ENCODE data around the gene SFMBT2. TPM values are rescaled to one million over a fixed set of nuclear protein-coding genes. Genes with fewer than 3 reads are reported as not detected.

SFMBT2 gene
- total and polyA plus RNA-seq, 8 donors: 4.1 to 12.6 (median 5.2) TPM

GRCh38 chr10:7425691-7426090, 14.9 kb upstream of the SFMBT2 start:
- no peaks in the 10 kb centered on the region for H3K4me1 ChIP-seq
- ATAC-seq: no peak
- intact Hi-C loops (cut with DNase I): no loop called here

GRCh38 chr10:7424919-7425318, 14.1 kb upstream of the SFMBT2 start:
- no peak for ATAC-seq
- no peaks in the 10 kb centered on the region for H3K9me3 ChIP-seq
- no peak overlapping the region for H3K4me3 ChIP-seq
- no peaks in the 10 kb centered on the region for H3K36me3 ChIP-seq
- peaks cover 0 to 24% of the 10 kb centered on the region in 2 donors for H3K27me3 ChIP-seq
- H3K4me1 ChIP-seq: no peaks in the 10 kb centered on the region
- H3K27ac ChIP-seq: no peak overlapping the region
- no peak for DNase-seq
- intact Hi-C loops (cut with DNase I): no loop called here
- TF ChIP-seq CTCF (IDR thresholded peaks at IDR 0.05): no peak

More at GRCh38 chr10:7425691-7426090, 14.9 kb upstream of the SFMBT2 start:
- no peak for DNase-seq
- Histone ChIP-seq H3K27me3 (peaks cover 0 to 24% of the 10 kb centered on the region in 2 donors), H3K9me3 (no peaks in the 10 kb centered on the region), H3K4me3 (no peak overlapping the region), H3K36me3 (no peaks in the 10 kb centered on the region), H3K27ac (no peak overlapping the region)
- no peak for TF ChIP-seq CTCF (IDR thresholded peaks at IDR 0.05)

GRCh38 chr10:7424315-7424714, 13.5 kb upstream of the SFMBT2 start:
- Histone ChIP-seq H3K9me3 (no peaks in the 10 kb centered on the region), H3K27me3 (peaks cover 0 to 24% of the 10 kb centered on the region in 2 donors), H3K4me3 (no peak overlapping the region), H3K27ac (no peak overlapping the region), H3K4me1 (no peaks in the 10 kb centered on the region), H3K36me3 (no peaks in the 10 kb centered on the region)
- ATAC-seq: no peak
- peak in 1 of 4 donors; percentile 75 for DNase-seq
- intact Hi-C loops (cut with DNase I): no loop called here
- no peak for TF ChIP-seq CTCF (IDR thresholded peaks at IDR 0.05)

- H3K4me1 ChIP-seq: no peaks in the 10 kb centered on the region
- no peak for ATAC-seq
- TF ChIP-seq CTCF (IDR thresholded peaks at IDR 0.05): no peak
- no peak overlapping the region for H3K27ac ChIP-seq
- H3K9me3 ChIP-seq: no peaks in the 10 kb centered on the region
- DNase-seq: no peak
- no peaks in the 10 kb centered on the region for H3K36me3 ChIP-seq
- intact Hi-C loops (cut with DNase I): no loop called here
- H3K4me3 ChIP-seq: no peak overlapping the region
- peaks cover 0 to 27% of the 10 kb centered on the region in 2 donors for H3K27me3 ChIP-seq
Observed at GRCh38 chr10:7423521-7423920, 12.7 kb upstream of the SFMBT2 start.

- Histone ChIP-seq H3K9me3 (no peaks in the 10 kb centered on the region), H3K27ac (no peak overlapping the region), H3K27me3 (peaks cover 0 to 29% of the 10 kb centered on the region in 2 donors), H3K4me1 (no peaks in the 10 kb centered on the region), H3K36me3 (no peaks in the 10 kb centered on the region), H3K4me3 (no peak overlapping the region)
- DNase-seq: no peak
- intact Hi-C loops (cut with DNase I): no loop called here
- no peak for TF ChIP-seq CTCF (IDR thresholded peaks at IDR 0.05)
- ATAC-seq: no peak
Observed at GRCh38 chr10:7421526-7421925, 10.7 kb upstream of the SFMBT2 start.

All from left lung (tissue), 10 donors.